PC-3 (cell line): ENCODE data around the gene KLF11. TPM values are rescaled to one million over a fixed set of nuclear protein-coding genes. Genes with fewer than 3 reads are reported as not detected.

Experiments used
- ATAC-seq: fragments of 200-7000 bp; cut with Tn5 transposase; 2 replicates; pipeline ENCODE4 v1.9.1; 2020; ENCODE audit warnings: mild to moderate bottlenecking, moderate library complexity
- BruUV-seq: library from RNA; stranded (reverse); fragments of 400-500 nt; replicated peaks from 2 replicates; lab custom pipeline; 2021; lab: Mats Ljungman, UMichigan
- CTCF ChIA-PET: fragments of 300-600 bp; sonication (Branson Sonifier 250); formaldehyde crosslinking; loops from one replicate; lab custom pipeline; 2022; ENCODE audit warnings: antibody characterized with exemption; lab: Charles Lee
- POLR2A ChIA-PET: fragments of 300-600 bp; sonication (Branson Sonifier 250); formaldehyde crosslinking; loops from one replicate; lab custom pipeline; 2022; ENCODE audit warnings: antibody characterized with exemption; ENCODE audit not compliant: unreplicated experiment; lab: Charles Lee
- DNase-seq: peaks from one replicate; pipeline ENCODE4 v3.0.0-alpha.2; 2015
- H2AFZ ChIP-seq: fragments of 300-600 bp; sonication (generic); 2 replicates; pipeline ENCODE4 v1.6.0; 2016; ENCODE audit warnings: antibody characterized with exemption, low read length
- H3F3A ChIP-seq: fragments of 300-600 bp; sonication (generic); one replicate; pipeline ENCODE4 v1.6.0; 2017; ENCODE audit warnings: antibody characterized with exemption, low read length, control low read depth, mild to moderate bottlenecking; ENCODE audit not compliant: unreplicated experiment
- H3K27ac ChIP-seq: fragments of 300-600 bp; sonication (generic); 2 replicates; pipeline ENCODE4 v1.5.1; 2016; ENCODE audit warnings: mild to moderate bottlenecking, low read length
- H3K27me3 ChIP-seq: fragments of 300-600 bp; sonication (generic); 2 replicates; pipeline ENCODE4 v1.6.1; 2016; ENCODE audit warnings: low read length, mixed read lengths
- H3K36me3 ChIP-seq: fragments of 300-600 bp; sonication (generic); 2 replicates; pipeline ENCODE4 v1.6.1; 2016; ENCODE audit warnings: low read depth, mixed run types, low read length, mixed read lengths
- H3K4me1 ChIP-seq: fragments of 300-600 bp; sonication (generic); 2 replicates; pipeline ENCODE4 v1.5.1; 2016; ENCODE audit warnings: low read length; ENCODE audit not compliant: insufficient read depth
- H3K4me2 ChIP-seq: fragments of 300-600 bp; sonication (generic); 2 replicates; pipeline ENCODE4 v1.6.0; 2016; ENCODE audit warnings: low read length
- H3K4me3 ChIP-seq: fragments of 300-600 bp; sonication (generic); 2 replicates; pipeline ENCODE4 v1.5.1; 2016; ENCODE audit warnings: mild to moderate bottlenecking, low read length, mixed read lengths
- H3K79me2 ChIP-seq: fragments of 300-600 bp; sonication (generic); 2 replicates; pipeline ENCODE4 v1.6.1; 2017; ENCODE audit warnings: low read length, mixed read lengths
- H3K9ac ChIP-seq: fragments of 300-600 bp; sonication (generic); 2 replicates; pipeline ENCODE4 v1.6.0; 2016; ENCODE audit warnings: mild to moderate bottlenecking, low read length
- H3K9me2 ChIP-seq: fragments of 300-600 bp; sonication (generic); replicated peaks from 2 replicates; pipeline ENCODE4 v1.6.1; 2016; ENCODE audit warnings: mixed run types, low read length, mixed read lengths
- H3K9me3 ChIP-seq: fragments of 300-600 bp; sonication (generic); 2 replicates; pipeline ENCODE4 v1.6.1; 2016; ENCODE audit warnings: low read length, mixed read lengths
- H4K20me1 ChIP-seq: fragments of 300-600 bp; sonication (generic); 2 replicates; pipeline ENCODE4 v1.6.1; 2016; ENCODE audit warnings: low read length, mixed read lengths
- EZH2 ChIP-seq: fragments of 300-600 bp; sonication (generic); IDR thresholded peaks from one replicate; pipeline ENCODE4 v1.6.1; 2017; ENCODE audit warnings: antibody characterized with exemption, mild to moderate bottlenecking, low read length; ENCODE audit not compliant: unreplicated experiment
- EZH2phosphoT487 ChIP-seq: fragments of 300-600 bp; sonication (generic); IDR thresholded peaks from 2 replicates; pipeline ENCODE4 v1.6.1; 2018; ENCODE audit warnings: mild to moderate bottlenecking, antibody characterized with exemption, low read length, borderline replicate concordance
- intact Hi-C: fragments of 100-400 bp; cut with micrococcal nuclease; formaldehyde crosslinking; loops from 2 replicates; pipeline ENCODE4 v1.9.0; 2023
- total RNA-seq: library from RNA; depleted of rRNA; stranded (reverse); fragments of >200 nt; gene quantifications from 2 replicates; pipeline ENCODE4 v1.2.3, GENCODE V29; 2014
- TF ChIP-seq, protein P1 (sequence below): fragments of 300-600 bp; sonication (generic); conservative IDR thresholded peaks from 2 replicates; pipeline ENCODE4 v1.5.1; 2017; ENCODE audit warnings: antibody characterized with exemption, low read depth, mild to moderate bottlenecking, low read length

The KLF11 gene
- total RNA-seq, 1 experiment from 2014 or later: 13.4 TPM

DNA sequence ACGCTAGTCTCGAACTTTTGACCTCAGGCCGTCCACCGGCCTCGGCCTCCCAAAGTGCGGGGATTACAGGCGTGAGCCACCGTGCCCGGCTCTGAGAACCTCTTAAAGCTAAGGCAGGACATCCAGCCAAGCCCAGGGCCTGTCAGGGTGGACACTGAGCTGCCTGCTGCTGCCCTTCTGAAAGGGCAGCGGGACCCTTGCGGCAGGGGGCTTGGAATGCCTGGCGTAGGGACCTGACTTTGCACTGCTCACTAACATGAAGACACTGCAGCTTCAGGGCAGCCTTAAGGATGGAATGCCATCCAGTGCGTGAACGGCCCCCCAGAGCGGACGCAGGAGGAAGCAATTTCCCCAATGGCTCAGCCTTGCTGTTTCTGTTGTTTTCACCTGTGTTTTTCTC is 27.8 kb downstream of the KLF11 start:
- ATAC-seq (no peak), DNase-seq (no peak)
- Histone ChIP-seq H3K27ac (no peak overlapping the region), H3K4me3 (no peak overlapping the region), H3K4me2 (no peak overlapping the region), H3K27me3 (peaks cover 9% of the 10 kb centered on the region), H4K20me1 (no peaks in the 10 kb centered on the region), H3F3A (no peaks in the 10 kb centered on the region), H3K9ac (no peak overlapping the region), H3K9me3 (no peaks in the 10 kb centered on the region), H3K79me2 (no peaks in the 10 kb centered on the region), H3K9me2 (no peaks in the 10 kb centered on the region), H3K36me3 (no peaks in the 10 kb centered on the region), H2AFZ (no peak overlapping the region), H3K4me1 (no peaks in the 10 kb centered on the region)
- TF ChIP-seq EZH2 (no peak), EZH2phosphoT487 (no peak)
- TF ChIP-seq, protein P1, sequence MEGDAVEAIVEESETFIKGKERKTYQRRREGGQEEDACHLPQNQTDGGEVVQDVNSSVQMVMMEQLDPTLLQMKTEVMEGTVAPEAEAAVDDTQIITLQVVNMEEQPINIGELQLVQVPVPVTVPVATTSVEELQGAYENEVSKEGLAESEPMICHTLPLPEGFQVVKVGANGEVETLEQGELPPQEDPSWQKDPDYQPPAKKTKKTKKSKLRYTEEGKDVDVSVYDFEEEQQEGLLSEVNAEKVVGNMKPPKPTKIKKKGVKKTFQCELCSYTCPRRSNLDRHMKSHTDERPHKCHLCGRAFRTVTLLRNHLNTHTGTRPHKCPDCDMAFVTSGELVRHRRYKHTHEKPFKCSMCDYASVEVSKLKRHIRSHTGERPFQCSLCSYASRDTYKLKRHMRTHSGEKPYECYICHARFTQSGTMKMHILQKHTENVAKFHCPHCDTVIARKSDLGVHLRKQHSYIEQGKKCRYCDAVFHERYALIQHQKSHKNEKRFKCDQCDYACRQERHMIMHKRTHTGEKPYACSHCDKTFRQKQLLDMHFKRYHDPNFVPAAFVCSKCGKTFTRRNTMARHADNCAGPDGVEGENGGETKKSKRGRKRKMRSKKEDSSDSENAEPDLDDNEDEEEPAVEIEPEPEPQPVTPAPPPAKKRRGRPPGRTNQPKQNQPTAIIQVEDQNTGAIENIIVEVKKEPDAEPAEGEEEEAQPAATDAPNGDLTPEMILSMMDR: no peak
- intact Hi-C loops: loop anchor here (5.0 kb wide), 2 partner anchors 41 to 596 kb away; no protein-coding TSS in a partner anchor
- BruUV-seq: no TSS peak
- ChIA-PET CTCF (interaction anchor here (4.7 kb wide), 1 partner anchor 26 kb away, joined by 86 read pairs; no protein-coding TSS in a partner anchor), POLR2A (no interaction called here)

GRCh38 chr2:10071595-10071994 is 28.2 kb downstream of the KLF11 start:
- CTCF ChIA-PET: interaction anchor here (4.7 kb wide), 1 partner anchor 26 kb away, joined by 86 read pairs; no protein-coding TSS in a partner anchor
- no peak for ATAC-seq
- Histone ChIP-seq H3K9me3 (no peaks in the 10 kb centered on the region), H3K9ac (no peak overlapping the region), H3K4me3 (no peak overlapping the region), H3K27me3 (peaks cover 14% of the 10 kb centered on the region), H3K4me2 (no peak overlapping the region), H3K9me2 (no peaks in the 10 kb centered on the region), H3K4me1 (no peaks in the 10 kb centered on the region), H3K79me2 (no peaks in the 10 kb centered on the region), H3F3A (no peaks in the 10 kb centered on the region), H2AFZ (no peak overlapping the region), H4K20me1 (no peaks in the 10 kb centered on the region), H3K36me3 (no peaks in the 10 kb centered on the region), H3K27ac (no peak overlapping the region)
- BruUV-seq: no TSS peak
- TF ChIP-seq EZH2: no peak
- TF ChIP-seq, protein P1: no peak
- TF ChIP-seq EZH2phosphoT487: no peak
- no peak for DNase-seq
- POLR2A ChIA-PET: no interaction called here
- intact Hi-C loops: loop anchor here (5.0 kb wide), 2 partner anchors 41 to 596 kb away; no protein-coding TSS in a partner anchor
